HL-60 (cell line): ENCODE measurements around the gene UBL4B.
A peak's percentile ranks its signal among the peaks of the same experiment; 100 is the strongest.

Experiments
- DNase-seq, 2 experiments: peaks; one replicate each; pipeline ENCODE4 v3.0.0-alpha.2; 2010 to 2020; ENCODE audit warnings: low read depth in 1 of 2, low spot score in 1 of 2
- H3K27ac ChIP-seq: fragments of 250-450 bp; sonication (Bioruptor Pico); replicated peaks from 2 replicates; pipeline ENCODE4 v1.5.1; 2020; ENCODE audit warnings: mild to moderate bottlenecking, moderate library complexity
- H3K27me3 ChIP-seq: fragments of 250-450 bp; sonication (Bioruptor Pico); 2 replicates; pipeline ENCODE4 v1.5.1; 2021; ENCODE audit warnings: mild to moderate bottlenecking, moderate library complexity; ENCODE audit not compliant: insufficient read depth, poor library complexity, severe bottlenecking
- H3K4me3 ChIP-seq: replicated peaks from 2 replicates; pipeline ENCODE4 v1.5.1; 2011; ENCODE audit warnings: mild to moderate bottlenecking, control low read depth, low read length; ENCODE audit not compliant: insufficient read depth
- GABPA ChIP-seq: IDR thresholded peaks from 2 replicates; pipeline ENCODE4 v1.6.1; 2012; ENCODE audit warnings: low read depth
- POLR2AphosphoS5 ChIP-seq: IDR thresholded peaks from 2 replicates; pipeline ENCODE4 v1.6.1; 2012; ENCODE audit warnings: low read depth
- REST ChIP-seq: IDR thresholded peaks from 2 replicates; pipeline ENCODE4 v1.6.1; 2012; ENCODE audit warnings: low read depth; ENCODE audit not compliant: insufficient replicate concordance
- SPI1 ChIP-seq: IDR thresholded peaks from 2 replicates; pipeline ENCODE4 v1.6.1; 2012; ENCODE audit warnings: low read depth, mild to moderate bottlenecking, borderline replicate concordance
- TF ChIP-seq, protein P1 (sequence below): IDR thresholded peaks from one replicate; pipeline ENCODE4 v1.5.1; 2011; ENCODE audit warnings: low read length, control low read depth, inconsistent platforms; ENCODE audit not compliant: insufficient read depth

The UBL4B gene

GRCh38 chr1:110102081-110102480 is 10.2 kb upstream of the UBL4B start:
- Histone ChIP-seq H3K27me3 (peaks cover 2% of the 10 kb centered on the region), H3K27ac (no peak overlapping the region), H3K4me3 (no peak overlapping the region)
- no peak for DNase-seq
- TF ChIP-seq REST: no peak
- TF ChIP-seq POLR2AphosphoS5: no peak
- TF ChIP-seq GABPA: no peak
- no peak for TF ChIP-seq SPI1
- TF ChIP-seq, protein P1, sequence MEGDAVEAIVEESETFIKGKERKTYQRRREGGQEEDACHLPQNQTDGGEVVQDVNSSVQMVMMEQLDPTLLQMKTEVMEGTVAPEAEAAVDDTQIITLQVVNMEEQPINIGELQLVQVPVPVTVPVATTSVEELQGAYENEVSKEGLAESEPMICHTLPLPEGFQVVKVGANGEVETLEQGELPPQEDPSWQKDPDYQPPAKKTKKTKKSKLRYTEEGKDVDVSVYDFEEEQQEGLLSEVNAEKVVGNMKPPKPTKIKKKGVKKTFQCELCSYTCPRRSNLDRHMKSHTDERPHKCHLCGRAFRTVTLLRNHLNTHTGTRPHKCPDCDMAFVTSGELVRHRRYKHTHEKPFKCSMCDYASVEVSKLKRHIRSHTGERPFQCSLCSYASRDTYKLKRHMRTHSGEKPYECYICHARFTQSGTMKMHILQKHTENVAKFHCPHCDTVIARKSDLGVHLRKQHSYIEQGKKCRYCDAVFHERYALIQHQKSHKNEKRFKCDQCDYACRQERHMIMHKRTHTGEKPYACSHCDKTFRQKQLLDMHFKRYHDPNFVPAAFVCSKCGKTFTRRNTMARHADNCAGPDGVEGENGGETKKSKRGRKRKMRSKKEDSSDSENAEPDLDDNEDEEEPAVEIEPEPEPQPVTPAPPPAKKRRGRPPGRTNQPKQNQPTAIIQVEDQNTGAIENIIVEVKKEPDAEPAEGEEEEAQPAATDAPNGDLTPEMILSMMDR: no peak

DNA sequence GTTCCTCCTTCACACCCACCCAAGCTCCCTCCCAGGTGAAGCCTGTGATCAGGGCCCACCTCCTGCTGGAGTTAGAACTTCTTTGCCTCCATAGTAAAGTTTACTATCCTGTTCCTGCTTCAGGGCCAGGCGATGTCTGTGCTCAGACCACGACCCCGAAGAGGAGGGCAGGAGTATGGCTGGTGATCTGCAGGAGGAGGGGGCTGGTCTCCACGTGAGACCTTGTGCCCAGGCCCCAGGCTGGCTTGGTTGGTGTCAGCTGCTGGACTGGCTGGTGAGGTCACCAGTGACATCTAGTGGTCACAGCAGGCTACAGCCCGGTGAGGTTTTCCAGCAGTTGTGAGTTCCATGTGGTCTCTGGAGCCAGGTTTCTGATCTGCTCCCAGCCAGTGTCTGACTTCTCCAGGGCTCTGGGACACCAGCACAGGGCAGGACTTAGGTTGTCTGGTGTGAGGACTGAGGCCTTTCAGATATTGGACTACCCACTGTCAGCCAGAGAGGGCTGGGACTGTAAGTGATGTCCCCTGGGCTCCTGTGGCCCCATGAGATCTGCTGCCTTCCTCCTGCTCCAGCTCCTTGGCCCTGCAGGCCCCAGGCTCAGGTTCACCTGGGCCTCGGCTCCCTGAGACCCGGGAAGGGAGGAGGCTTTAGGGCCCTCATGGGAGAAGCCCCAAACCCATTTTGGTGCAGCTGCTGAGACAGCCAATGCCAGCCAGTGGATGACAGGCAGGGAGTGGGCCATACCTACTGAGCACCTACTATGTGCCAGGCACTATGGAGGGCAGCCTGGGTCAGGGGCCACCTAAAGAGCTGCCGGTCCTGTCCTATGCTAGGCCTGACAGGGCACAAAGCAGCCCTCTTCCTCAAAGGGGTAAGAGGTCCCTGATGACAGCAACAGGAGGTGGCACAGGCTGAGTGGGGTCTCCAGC is 6.0 kb upstream of the UBL4B start:
- Histone ChIP-seq H3K27ac (no peak overlapping the region), H3K4me3 (no peak overlapping the region), H3K27me3 (no peaks in the 10 kb centered on the region)
- peak; percentile 39 to 57 for DNase-seq
- TF ChIP-seq, protein P1: peak; percentile 98
- no peak for TF ChIP-seq SPI1

DNA sequence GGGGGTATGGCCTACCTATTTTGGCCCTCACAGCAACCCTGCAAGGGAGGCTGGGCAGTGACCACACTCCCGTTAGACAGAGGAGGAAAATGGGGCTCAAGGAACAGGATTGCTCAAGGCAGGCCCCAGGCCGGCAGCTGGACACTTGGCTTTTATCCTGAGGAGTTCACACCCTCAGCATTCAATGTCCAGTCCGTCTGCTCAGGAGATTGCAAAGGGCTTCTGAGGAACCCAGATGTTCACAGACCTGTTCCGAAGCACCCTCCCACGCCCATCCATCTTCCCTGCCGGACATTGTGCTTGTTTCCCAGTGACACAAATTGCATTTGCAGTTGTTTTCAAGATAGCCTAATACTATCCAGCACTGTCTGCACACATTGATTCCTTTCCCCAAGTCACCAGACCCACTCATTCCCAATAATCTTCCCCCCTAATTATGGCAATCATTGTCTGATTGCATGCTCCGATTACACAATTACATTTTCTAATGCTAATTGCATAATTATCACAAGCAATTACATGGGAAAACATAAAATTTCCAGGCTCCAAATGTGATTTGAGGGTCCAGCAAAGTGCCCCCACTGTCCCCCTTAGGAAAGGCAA is 4.3 kb upstream of the UBL4B start:
- no peak for TF ChIP-seq REST
- TF ChIP-seq, protein P1: no peak
- TF ChIP-seq POLR2AphosphoS5: no peak
- TF ChIP-seq SPI1: no peak
- TF ChIP-seq GABPA: no peak
- H3K27me3 ChIP-seq: peaks cover 8% of the 10 kb centered on the region
- DNase-seq: no peak

DNA sequence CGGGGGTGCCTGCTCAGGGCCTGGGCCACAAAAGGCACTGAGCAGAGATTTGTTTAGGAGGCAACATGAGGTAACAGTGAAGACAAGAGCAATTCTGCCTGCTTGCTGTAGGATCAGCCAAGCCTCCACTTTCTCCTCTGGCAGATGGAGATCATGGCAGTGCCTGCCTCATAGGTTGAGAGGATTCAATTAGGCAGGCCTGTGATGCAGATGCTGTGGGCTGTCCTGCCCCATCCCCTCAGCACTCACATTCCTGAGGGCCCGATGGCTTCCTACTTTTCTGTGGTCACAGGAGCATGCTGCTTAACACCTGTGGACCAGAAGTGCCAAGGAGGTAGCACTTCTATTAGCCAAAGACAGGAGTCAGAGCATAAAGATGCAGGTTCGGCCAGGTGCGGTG is 1.2 kb upstream of the UBL4B start:
- TF ChIP-seq, protein P1: no peak
- TF ChIP-seq SPI1 (no peak), REST (no peak), POLR2AphosphoS5 (no peak), GABPA (no peak)
- H3K27ac ChIP-seq: no peak overlapping the region
- DNase-seq: no peak
- H3K4me3 ChIP-seq: no peak overlapping the region
- peaks cover 12% of the 10 kb centered on the region for H3K27me3 ChIP-seq

More for the DNA sequence above, 4.3 kb upstream of the UBL4B start:
- Histone ChIP-seq H3K4me3 (no peak overlapping the region), H3K27ac (no peak overlapping the region)
